AG04449 (cell line): ENCODE data around the gene HOXA13.
A peak's percentile ranks its signal among the peaks of the same experiment; 100 is the strongest.

Experiments used
- CTCF ChIA-PET: fragments of 350-600 bp; formaldehyde crosslinking; extraction: SDS; loops from one replicate; lab custom pipeline; 2021; ENCODE audit warnings: antibody characterized with exemption; lab: Yijun Ruan, JAX
- POLR2A ChIA-PET: fragments of 400-600, 350-600 bp; formaldehyde crosslinking; extraction: SDS; loops from one replicate; lab custom pipeline; 2020; ENCODE audit warnings: antibody characterized with exemption, inconsistent platforms; lab: Yijun Ruan, JAX
- DNase-seq: peaks from one replicate; pipeline ENCODE4 v3.0.0-alpha.2; 2010; ENCODE audit warnings: low read depth, low spot score
- H3K4me3 ChIP-seq: 2 replicates; pipeline ENCODE4 v1.5.1; 2011; ENCODE audit warnings: low read depth, mild to moderate bottlenecking, control low read depth, low read length
- CTCF ChIP-seq: IDR thresholded peaks from one replicate; pipeline ENCODE4 v1.5.1; 2011; ENCODE audit warnings: mild to moderate bottlenecking, moderate library complexity, low read length, control low read depth, inconsistent platforms; ENCODE audit not compliant: insufficient read depth; ENCODE audit errors: missing control alignments

Gene HOXA13

DNA sequence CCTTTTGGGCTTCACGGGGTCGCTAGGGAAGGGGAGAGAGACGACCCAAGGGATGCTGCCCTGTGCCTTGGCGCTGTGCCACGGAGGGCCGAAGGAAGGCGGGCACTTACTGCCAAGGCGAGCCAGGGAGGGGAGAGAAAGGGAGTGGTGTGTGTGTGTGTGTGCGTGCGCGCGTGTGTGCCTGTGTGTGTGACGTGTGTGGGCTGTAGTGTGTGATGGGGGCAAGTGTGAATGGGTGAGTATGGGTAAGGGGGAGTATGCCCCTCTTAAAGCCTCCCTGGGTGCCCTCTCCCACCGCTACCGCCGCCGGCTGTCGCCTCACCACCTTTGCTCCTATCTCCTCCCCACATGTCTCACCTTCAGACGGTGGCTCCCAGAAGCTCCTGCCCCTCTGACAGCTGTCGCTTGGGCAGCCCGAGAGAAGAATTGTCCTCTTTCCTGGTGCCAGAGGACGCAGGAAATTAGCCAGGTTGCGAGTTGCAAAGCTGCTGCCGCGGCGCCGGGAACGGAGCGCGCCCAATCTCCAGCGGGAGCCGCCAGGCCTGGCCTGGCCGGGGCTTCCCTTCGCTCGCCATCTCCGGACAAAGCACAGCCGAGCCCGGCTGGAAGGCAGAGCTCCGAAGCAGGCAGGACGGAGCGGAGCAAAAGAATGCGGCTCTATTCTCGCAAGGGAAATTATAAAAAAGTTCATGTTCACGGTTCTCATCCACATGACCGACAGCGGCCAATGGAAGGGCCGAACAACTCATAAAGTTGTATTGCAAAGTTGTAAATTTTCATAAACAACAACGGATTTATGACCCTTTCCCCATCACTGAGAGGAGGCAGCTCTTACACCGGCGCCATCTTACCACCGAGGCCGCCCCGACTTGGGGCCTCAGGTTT lies 47.7 kb downstream of the HOXA13 start, which contains the start of gene HOXA3:
Gene HOXA3, minus strand, starts transcription at position 653 of the 885 bp plus-strand sequence. CDS start 41,943 bp downstream, outside the sequence.
- no peak for TF ChIP-seq CTCF
- ChIA-PET CTCF (interaction anchor here (0.8 to 4.7 kb wide), 14 partner anchors 6 to 465 kb away, joined by 3 to 52 read pairs (median 5); partner anchors contain the start of genes HOXA7 and HOXA9), POLR2A (interaction anchor here (0.9 to 1.7 kb wide), 3 partner anchors 9 to 21 kb away, joined by 4 to 6 read pairs (median 6); partner anchors contain the start of gene HOXA4)
- DNase-seq, result no peak
- peak within 1 kb of the TSS; percentile 72 for H3K4me3 ChIP-seq

GRCh38 chr7:27151341-27151930 lies 48.5 kb downstream of the HOXA13 start:
- DNase-seq, result no peak
- ChIA-PET CTCF (interaction anchor here (0.7 to 4.7 kb wide), 20 partner anchors 7 to 1255 kb away, joined by 3 to 52 read pairs (median 4); partner anchors contain the start of genes HOXA4 and HOXA7), POLR2A (interaction anchor here (0.9 to 1.7 kb wide), 4 partner anchors 7 to 21 kb away, joined by 3 to 6 read pairs (median 5); partner anchors contain the start of gene HOXA4)
- TF ChIP-seq CTCF, result peak; percentile 25
- peak overlapping the region; percentile 72 for H3K4me3 ChIP-seq

- H3K4me3 ChIP-seq, result peak overlapping the region; percentile 72
- POLR2A ChIA-PET, result interaction anchor here (0.9 to 1.7 kb wide), 4 partner anchors 8 to 20 kb away, joined by 3 to 6 read pairs (median 4); partner anchors contain the start of gene HOXA4
- no peak for DNase-seq
These were observed 49.1 kb downstream of the HOXA13 start for GRCh38 chr7:27150568-27151340.

DNA sequence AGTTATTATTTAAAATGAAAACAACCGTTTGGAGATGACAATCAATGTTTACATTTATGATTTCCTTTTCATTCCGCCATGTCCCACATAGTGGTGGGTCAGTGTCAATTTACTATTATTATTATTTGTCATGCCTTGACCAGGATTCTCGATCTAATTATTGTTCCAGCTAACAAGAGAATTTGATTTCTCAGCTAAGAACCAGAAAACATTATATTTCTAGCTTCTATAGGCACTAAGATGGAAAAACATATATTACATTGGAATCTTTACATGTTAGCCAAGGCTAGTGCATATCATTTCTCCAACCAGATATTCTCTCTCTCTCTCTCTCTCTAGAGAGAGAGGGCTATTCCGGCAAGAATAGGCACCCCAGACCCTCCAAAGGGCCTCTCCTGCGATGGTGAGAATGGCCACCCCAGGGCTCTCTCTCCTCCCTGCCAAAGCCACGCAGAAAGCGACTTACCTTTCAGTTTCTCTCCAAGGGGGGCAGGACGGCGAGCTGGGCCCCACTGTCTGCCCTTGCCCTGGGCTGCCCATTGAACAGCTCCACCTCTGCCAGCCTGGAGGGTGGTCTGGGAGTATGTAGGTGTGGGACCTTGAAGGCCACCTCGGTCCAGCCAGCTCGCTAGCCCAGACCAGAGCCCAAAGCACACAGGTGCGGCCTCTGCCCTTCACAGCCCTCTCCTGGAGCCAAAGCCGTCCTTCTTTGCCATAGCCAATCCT lies 49.9 kb downstream of the HOXA13 start:
- POLR2A ChIA-PET, result interaction anchor here (0.9 to 1.7 kb wide), 4 partner anchors 9 to 19 kb away, joined by 3 to 6 read pairs (median 4); partner anchors contain the start of gene HOXA4
- CTCF ChIA-PET, result interaction anchor here (0.6 to 4.7 kb wide), 24 partner anchors 8 to 1304 kb away, joined by 3 to 52 read pairs (median 4); partner anchors contain the start of genes HOXA4 and HOXA7
- TF ChIP-seq CTCF, result no peak
- peak overlapping the region; percentile 72 for H3K4me3 ChIP-seq
- no peak for DNase-seq

More at GRCh38 chr7:27150568-27151340, 49.1 kb downstream of the HOXA13 start:
- CTCF ChIA-PET, result interaction anchor here (0.7 to 4.7 kb wide), 23 partner anchors 7 to 1304 kb away, joined by 3 to 52 read pairs (median 4); partner anchors contain the start of genes HOXA4 and HOXA7
- TF ChIP-seq CTCF, result peak; percentile 91
